Kasumi-1 (cell line): ENCODE measurements around the gene RXFP2.
A peak's percentile ranks its signal among the peaks of the same experiment; 100 is the strongest.

Experiments used
- DNase-seq, 2 experiments: peaks; one replicate each; lab custom pipeline; 2025; lab: John Stamatoyannopoulos, UW

Gene RXFP2

DNA sequence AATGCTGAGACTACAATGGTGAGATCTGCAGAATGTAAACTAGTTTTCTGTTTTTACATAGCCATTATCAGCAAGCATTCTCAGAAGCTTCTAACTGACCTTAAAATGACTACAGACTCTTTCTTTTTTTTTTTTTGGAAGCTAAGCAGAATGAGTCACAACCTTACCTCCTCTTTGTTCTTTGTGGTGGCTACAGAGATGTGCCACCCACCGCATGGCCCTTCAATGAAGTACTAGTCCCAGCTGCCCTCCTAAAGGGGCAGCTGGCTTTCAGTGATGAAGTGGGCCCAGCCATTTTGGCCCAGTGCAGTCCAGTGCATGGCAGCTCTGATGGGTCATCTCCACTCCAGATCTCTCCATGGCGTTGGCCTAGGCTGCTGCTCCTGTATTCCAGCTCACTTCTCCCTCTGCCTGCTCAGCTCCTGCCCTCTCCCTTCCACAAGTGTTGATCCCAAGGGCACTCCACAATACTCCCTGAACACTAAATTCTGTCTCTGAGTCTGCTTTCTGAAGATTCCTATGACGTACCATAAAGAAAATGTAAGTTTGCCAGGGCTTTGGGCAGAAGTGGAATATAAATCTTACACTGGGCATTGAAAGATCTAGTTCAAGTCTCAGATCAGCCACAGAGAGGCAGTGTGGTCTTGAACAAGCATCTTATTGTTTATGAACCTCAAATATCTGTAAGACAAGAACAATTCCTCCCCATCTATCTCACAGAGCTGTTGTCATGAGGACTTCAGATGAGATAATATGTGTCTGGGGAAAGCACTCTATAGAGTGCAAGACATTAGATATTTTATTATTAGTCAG is 85.6 kb downstream of the RXFP2 start:
- DNase-seq, result peak in 1 of 2 experiments; percentile 26

DNA sequence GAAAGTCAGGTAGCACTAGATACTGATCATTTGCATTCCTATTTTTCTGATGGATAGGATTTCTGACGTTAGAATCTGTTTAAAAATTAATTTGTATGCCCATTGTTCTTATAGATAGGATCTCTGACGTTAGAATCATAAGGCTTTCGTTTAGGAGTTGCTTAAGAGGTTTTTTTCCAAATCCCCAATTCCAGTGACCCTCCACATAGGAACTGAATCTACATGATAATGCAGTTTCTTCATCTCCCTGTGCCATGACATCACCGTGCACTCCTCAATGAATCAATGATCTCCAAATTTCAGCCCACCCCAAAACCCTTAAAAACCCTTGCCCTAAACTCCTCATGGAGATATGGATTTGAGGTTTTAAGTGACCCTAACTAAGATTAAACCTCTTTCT is 87.2 kb downstream of the RXFP2 start:
- no peak for DNase-seq

DNA sequence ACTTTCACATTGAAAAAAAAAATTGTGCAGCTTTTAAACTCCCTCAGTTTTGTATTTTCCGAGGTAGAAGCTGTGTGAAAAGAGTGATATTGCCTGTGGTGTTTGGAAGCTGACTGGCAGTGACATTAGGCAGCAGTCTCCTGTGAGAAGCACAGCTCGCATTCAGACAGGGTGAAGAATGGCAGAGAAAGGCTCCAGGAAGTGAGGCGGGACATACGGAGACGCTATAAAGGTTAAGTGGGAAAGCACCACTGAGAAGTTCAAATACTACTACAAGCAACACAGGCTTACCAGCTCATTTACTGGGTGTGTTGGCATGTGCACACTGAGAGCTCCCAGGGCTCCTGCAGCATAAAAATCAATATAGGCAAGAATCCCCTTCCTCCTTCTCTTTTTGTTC is 88.4 kb downstream of the RXFP2 start:
- DNase-seq, result no peak

DNA sequence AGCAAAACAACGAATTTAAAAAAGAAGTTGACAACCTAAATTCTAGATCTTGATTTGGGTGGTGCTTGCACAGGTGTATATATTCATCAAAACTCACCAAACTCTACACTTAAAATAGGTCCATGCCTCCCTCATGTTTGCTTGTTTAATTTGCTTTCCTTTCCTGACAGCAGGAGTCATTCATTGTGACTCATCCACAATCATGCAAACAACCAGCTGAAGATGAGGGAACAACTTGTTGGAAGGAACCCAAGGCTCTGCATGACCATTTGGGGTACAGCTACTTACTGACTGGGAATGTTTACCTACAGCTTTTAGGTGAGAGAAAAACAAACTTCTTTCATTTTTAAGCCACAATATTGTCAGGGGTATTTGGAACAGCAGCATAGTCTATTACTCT is 96.6 kb downstream of the RXFP2 start:
- DNase-seq, result no peak

DNA sequence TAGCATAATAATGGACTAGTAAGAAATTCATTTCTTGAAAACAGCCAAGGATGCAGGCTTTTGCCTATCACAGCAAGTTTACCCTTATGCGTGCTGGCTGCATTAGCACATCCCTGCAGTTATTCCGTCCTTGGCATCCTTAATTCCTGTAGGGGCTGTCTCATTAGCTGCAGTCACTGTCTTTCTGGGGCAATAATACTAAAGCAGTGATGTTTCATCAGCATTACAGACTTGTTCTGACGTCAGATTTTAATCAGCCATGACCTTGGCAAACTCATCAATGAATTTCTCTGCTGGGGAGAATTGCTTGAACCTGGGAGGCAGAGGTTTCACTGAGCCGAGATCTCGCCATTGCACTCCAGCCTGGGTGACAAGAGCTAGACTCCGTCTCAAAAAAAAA is 103.7 kb downstream of the RXFP2 start:
- DNase-seq, result no peak

DNA sequence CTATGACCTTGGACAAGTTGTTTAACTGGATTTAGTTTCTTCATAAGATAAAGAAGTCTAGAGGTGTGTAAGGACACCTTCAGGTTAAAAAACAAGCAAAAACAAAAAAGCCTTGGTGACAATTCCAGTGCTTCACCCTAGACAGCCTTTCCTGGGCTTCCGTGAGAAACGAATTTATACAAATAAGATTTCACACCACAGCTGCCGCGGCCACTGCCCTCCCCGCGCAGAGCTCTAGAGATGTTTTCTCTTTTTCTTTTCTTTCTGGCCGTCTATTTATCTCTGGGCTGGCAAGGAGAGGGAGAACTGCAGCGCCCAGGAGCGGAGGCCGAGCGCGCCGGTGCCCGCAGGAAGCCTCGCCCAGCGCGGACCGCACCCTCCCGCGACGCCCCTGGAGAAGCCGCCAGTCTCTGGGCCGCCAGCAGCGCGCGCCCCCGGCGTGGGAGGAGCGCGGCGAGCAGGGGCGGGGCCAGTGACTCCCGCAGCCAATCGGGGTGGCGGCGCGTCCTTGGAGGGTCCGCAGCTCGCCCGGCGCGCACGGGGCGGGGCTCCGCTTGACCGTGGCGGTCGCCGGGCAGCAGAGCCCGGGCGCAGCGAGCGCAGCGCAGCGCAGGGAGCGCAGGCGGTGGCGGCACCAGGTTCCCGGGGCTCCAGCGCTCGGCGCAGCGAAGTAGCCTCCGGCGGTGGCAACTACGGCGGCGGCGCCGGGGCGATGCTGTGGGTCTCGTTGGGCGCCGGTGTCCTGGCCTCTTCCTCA is 107.0 kb downstream of the RXFP2 start:
- DNase-seq, result peak; percentile 41 to 55

DNA sequence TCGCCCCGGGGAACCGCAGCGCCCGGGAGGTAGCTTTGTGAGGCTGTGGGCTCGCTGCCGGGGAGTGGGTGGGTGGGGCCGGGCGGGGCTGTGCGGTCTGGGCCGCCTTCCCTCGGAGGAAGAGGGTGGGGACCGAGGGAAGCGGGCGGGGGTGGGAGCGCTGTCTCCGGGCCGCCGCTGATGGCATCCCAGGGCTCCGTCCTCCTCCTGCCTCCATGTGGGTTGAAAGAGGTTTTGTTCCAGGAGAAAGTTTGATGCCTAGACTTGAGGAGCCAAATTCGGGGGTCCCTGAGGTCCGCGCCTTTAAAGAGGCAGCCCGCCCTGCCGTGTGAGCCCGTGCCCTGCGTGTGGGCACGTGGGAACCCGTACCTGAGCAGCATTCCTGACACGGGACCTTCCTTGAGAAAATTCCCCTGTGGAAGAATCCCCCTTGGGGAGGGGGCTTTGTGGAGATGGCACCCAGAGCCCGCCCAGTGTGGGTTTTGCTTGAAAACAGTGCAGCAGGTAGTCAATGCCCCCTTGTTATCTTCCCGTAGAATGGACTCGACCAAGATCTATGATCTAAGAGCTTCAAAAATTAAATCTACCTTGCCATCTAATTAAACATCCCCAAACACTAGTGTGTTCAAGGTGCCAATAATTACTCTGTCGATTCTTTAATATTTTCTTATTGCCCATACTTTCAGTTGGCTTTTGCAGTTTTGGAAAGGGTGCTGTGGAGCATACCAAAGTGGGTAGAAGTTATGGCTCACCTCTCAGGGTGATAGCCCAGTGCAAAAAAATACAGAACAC is 107.8 kb downstream of the RXFP2 start:
- no peak for DNase-seq

DNA sequence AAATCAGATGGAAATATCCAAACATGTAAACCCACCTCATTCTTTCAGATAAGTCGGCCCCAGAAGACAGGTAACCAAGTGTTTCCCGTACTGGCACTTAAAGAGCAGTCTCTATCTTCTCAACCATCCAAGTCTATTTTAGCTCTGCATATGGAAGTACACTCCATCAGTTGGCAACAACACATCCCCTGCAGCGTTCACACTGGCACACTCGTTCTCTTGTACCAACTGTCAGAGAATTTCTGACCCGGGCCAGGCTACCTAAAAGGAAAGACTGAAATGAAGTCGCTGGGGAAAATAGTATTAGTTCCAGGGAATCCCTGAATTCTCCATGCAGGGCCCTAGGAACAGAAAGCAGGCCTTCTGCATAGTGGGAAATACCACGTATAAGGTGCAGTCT is 109.3 kb downstream of the RXFP2 start:
- DNase-seq, result no peak

DNA sequence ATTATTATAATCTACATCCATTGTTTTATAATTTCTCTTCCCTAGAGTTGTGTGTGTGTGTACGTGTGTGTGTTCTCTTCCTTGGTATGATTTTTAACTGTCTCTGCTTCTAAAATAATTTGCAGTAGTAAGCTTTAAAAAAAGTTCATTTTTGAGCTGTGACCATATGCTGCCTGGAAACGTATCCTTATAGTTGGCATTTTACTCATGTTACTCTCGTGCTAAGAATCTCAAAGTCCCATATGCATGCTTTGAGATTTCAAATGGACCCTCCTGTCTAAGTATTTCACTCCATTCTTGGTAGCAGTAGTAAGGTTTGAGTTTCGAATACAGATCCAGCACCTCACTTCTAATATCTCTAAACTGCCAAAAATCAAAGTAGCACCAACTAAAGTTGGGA is 109.9 kb downstream of the RXFP2 start:
- no peak for DNase-seq

DNA sequence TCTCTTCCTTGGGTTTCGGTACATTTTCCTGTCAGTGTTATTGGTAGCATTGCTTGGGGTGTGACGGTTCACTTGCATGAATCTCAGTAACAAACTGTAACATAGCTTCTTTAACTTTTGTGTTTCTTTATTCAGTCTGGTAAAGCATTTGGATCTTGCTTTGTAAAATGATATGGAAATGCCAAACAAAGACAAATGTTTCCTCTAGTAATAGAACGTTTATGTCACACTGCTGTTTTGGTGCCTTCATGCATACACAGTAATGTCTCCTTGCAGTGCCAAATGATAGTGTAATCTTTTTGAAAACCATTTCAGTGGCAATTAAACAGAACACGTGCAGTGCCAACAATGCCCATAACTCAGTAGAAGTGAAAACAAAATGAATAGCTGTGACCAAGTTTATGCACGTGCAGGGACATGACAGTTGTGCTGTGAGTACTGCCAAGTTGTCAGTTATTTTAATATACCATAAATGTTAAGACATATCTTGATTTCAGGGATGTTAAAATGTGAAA is 110.8 kb downstream of the RXFP2 start:
- DNase-seq, result no peak

DNA sequence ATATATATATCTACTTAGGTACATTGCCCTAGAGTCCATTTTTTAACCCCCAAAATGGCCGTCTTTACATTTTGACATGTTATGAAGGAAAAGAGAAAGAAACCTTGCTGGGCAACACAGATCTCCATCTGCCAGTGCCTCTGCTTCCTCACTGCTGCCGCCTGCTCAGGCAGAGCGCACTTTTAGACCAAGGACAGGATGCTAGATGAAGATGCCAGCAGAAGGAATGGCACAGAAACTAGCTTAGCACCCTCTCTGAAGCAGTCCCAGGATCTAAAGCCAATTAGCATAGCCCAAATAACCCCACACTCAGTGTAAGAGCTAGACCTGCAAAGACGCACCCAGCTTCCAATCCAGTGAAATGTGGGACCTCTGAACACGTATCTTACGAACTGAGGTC is 111.9 kb downstream of the RXFP2 start:
- DNase-seq, result no peak
